ENCODE data around the gene PBXIP1.
A peak's percentile ranks its signal among the peaks of the same experiment; 100 is the strongest.
"Not testable (repeated sequence)": the region's sequence is repeated elsewhere in the genome, so short reads cannot be mapped to it uniquely, and the experiment has no call there.

Gene PBXIP1

GRCh38 chr1:154995301-154995983 lies 39.5 kb upstream of the PBXIP1 start:
- DNase-seq (ENCODE audit: low read depth in 2 of 2) = peak; percentile 56 to 62

DNA sequence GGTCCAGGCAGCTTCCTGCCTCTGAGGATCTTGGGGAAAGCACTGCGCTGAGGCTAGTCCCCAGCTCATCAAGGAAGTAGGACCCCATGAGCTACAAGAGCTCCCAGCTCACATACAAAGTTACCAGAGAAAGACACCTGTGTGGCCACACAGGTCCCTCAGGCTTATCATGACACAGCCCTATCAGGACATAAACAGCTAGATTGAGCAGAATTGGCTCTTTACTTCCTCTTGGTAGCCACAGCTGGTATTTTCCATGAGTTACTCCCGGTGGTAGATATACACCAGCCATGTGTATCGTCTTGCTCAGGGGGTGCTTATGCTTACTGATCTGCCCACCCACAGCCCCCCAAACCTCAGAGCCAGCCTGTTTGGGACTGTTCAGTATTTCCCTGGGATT lies 38.7 kb upstream of the PBXIP1 start:
- DNase-seq (ENCODE audit: low read depth in 2 of 2) = no peak

- no peak for DNase-seq (ENCODE audit: low read depth in 2 of 2)
Observed at GRCh38 chr1:154994269-154994587, 38.3 kb upstream of the PBXIP1 start.

- no peak for DNase-seq (ENCODE audit: low read depth in 2 of 2)
Observed at GRCh38 chr1:154993572-154994268, 37.8 kb upstream of the PBXIP1 start, which contains the start of gene LENEP. Gene LENEP, plus strand, starts transcription at chr1:154993586. Its CDS starts 22 bp downstream, at chr1:154993608.

GRCh38 chr1:154992721-154993571 lies 37.0 kb upstream of the PBXIP1 start:
- DNase-seq (ENCODE audit: low read depth in 2 of 2) = no peak

DNA sequence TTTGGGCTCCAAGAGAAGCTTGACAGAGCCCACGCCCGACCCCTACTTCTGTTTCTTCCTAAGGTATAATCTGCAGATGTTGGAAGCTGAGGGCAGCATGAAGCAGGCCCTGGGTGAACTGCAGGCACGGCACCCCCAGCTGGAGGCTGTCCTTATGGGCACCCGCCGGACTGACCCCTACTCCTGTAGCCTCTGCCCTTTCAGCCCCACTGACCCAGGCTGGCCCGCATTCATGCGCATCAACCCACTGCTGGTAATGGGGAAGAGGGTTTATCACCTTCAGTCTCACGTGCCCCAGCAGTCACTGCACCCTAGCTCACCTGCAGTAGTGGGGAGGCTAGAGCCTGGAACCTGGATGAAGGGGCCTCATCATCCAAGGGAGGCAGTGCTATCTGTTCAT lies 34.4 kb upstream of the PBXIP1 start:
- DNase-seq (ENCODE audit: low read depth in 2 of 2) = no peak

- DNase-seq (ENCODE audit: low read depth in 2 of 2) = no peak
Observed at GRCh38 chr1:154989195-154989860, 33.4 kb upstream of the PBXIP1 start.

GRCh38 chr1:154988058-154988954 lies 32.4 kb upstream of the PBXIP1 start:
- DNase-seq (ENCODE audit: low read depth in 2 of 2) = no peak

DNA sequence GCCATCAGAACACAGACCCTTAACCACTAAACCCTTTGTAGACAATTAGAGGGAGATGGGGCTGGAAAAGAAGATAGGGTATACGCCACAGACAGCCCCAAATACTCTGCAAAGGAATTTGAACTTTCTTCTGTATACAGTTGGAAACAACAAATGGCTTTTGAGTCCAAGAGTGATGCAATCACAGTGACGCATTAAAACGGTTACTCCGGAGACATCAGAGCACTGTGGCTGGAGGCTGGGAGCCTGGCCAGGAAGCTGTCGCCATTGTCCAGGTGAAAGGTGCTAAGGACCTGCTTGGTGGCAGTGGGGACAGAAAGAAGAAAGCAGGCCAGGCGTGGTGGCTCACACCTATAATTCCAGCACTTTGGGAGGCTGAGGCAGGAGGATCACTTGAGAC lies 31.4 kb upstream of the PBXIP1 start:
- DNase-seq (ENCODE audit: low read depth in 2 of 2) = no peak

GRCh38 chr1:154986736-154987135 lies 30.8 kb upstream of the PBXIP1 start:
- DNase-seq (ENCODE audit: low read depth in 2 of 2) = not testable (repeated sequence)

GRCh38 chr1:154983776-154984466 lies 28.0 kb upstream of the PBXIP1 start:
- DNase-seq (ENCODE audit: low read depth in 2 of 2) = no peak

GRCh38 chr1:154982897-154983648 lies 27.2 kb upstream of the PBXIP1 start, which contains the start of gene FLAD1:
Gene FLAD1, plus strand, starts transcription at chr1:154983344. Its CDS starts 351 bp downstream, at chr1:154983695.
- peak; percentile 100 for DNase-seq (ENCODE audit: low read depth in 2 of 2)

DNA sequence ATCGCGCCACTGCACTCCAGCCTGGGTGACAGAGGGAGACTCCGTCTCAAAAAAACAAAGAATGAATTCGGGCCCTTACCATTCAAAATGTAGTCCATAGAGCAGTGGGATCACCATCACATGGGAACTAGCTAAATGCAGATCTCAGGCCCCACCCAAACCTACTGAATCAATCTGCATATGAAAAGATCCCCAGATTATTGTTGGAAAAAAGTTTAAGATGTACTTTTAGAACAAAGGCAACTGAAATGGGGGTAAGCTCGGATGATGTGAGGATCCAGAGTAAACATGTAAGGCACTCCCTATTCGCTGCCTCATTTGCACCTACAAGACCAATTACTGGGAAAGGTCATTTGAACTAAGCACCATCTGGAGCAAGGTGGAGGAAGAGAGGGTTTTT lies 26.4 kb upstream of the PBXIP1 start:
- DNase-seq (ENCODE audit: low read depth in 2 of 2) = no peak

DNA sequence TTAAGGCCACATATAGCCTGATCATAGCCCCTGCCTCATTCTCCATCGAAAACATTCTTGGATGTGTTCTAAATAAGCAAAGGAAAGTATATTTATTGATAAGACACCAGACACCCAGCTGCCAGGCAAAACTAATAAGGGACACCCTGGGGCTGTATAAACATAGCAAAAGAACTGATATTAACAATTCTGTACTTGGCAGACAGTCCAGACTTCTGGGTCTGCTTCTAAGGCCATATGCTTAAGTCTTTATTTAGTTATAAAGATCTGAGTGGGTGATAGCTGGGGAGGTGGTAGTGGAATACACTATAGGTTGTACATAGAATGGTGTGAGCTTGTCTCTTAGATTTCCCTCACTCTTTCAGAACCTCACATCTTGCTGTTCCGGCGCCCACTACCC lies 22.5 kb upstream of the PBXIP1 start:
- DNase-seq (ENCODE audit: low read depth in 2 of 2) = no peak

DNA sequence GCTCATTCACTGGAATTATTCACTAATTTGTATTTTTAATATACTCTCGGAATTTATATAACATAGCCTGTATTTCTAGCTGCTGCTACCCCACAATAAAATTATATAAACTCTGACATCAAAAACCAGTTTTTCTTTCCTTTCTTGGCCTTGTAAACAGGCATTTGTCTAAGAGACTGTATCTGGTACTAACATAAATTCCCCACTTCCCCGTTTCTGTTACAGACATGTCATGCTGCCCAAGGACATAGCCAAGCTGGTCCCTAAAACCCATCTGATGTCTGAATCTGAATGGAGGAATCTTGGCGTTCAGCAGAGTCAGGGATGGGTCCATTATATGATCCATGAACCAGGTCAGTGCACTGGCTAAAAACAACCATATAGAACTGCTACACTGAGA lies 21.9 kb upstream of the PBXIP1 start:
- DNase-seq (ENCODE audit: low read depth in 2 of 2) = not testable (repeated sequence)

DNA sequence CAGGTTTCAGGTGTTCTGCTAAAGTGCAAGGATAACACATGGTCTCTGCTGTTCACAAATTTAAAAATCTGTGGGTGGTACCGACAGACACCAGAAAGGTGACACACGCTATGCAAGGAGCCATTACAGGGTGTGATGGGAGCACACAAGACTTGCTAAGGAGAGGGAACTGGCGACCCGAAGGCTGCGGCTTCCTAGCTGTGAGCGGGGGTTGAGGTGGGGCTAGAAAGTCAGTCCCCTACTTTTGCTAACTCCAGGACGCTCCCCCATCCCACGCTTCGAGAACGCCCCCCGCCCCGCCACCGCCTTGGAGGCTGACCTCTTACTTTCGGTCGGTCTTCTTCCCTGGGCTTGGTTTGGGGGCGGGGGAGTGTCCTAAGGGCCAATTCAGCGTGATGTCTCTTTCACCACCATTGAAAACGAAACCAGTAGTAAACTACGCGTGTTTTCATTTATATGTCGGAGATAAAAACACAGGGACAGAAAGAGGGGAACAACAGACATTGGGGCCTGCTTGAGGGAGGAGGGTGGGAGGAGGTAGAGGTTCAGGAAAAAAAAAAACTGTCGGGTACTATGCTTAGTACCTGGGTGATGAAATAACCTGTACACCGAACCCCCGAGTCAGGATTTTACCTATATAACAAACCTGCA lies 19.6 kb upstream of the PBXIP1 start:
- no peak for DNase-seq (ENCODE audit: low read depth in 2 of 2)

DNA sequence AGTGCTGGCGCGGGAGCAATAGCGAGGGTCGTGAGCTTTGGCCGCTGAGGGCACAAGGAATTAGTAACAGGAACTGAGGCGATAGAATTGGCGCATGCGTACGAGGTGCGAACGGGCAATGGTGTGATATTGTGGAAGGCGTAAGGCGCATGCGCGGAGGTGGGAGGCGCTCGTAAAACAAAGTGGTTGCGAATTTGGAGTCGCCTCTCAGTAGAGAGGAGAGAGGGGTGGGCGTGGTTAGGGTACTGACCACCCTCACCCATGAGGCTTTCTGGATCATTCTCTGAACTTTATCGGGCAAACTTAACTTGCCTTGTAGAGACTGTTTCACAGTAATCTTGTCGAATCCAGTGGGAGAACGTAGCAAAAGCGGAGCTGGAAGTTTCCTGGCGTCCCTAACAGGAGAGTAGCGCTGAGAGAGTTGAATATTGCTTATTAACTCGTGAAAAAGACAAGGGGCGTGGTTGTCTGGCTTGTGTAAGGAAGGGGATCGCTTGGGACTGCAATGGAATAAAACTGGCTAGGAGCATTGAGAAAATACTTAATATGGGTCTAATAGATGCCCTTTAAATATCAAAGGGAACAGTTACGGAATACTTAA lies 19.0 kb upstream of the PBXIP1 start:
- DNase-seq (ENCODE audit: low read depth in 2 of 2) = peak; percentile 88 to 89

GRCh38 chr1:154974102-154974807 lies 18.4 kb upstream of the PBXIP1 start, which contains the start of gene CKS1B:
Gene CKS1B, plus strand, starts transcription at chr1:154974681. Its CDS starts 65 bp downstream, at chr1:154974746.
- peak; percentile 100 for DNase-seq (ENCODE audit: low read depth in 2 of 2)

All from fibroblast of skin of left biceps (primary cell).